Measurements from ENCODE around the gene DDX3X. TPM values are rescaled to one million over a fixed set of nuclear protein-coding genes. Genes with fewer than 3 reads are reported as not detected.
"Not testable (repeated sequence)": the region's sequence is repeated elsewhere in the genome, so short reads cannot be mapped to it uniquely, and the experiment has no call there.

DDX3X gene
- total RNA-seq, 1 donor from 2014 or later: 249 TPM

GRCh38 chrX:41353985-41354384, 20.0 kb downstream of the DDX3X start:
- intact Hi-C loops (cut with micrococcal nuclease): loop anchor here (5.0 kb wide), 1 partner anchor 88 kb away; no protein-coding TSS in a partner anchor

- intact Hi-C loops (cut with micrococcal nuclease): no loop called here
These were observed 35.2 kb downstream of the DDX3X start for GRCh38 chrX:41369152-41369551.

GRCh38 chrX:41371575-41371974, 37.6 kb downstream of the DDX3X start:
- intact Hi-C loops (cut with micrococcal nuclease): not testable (repeated sequence)

- intact Hi-C loops (cut with micrococcal nuclease): no loop called here
These were observed 40.1 kb downstream of the DDX3X start for GRCh38 chrX:41373989-41374606.

- intact Hi-C loops (cut with micrococcal nuclease): no loop called here
These were observed 43.7 kb downstream of the DDX3X start for GRCh38 chrX:41377624-41378023.

GRCh38 chrX:41381685-41382084, 47.7 kb downstream of the DDX3X start:
- intact Hi-C loops (cut with micrococcal nuclease): loop anchor here (5.0 kb wide), 1 partner anchor 61 kb away; no protein-coding TSS in a partner anchor

GRCh38 chrX:41382714-41383645, 49.0 kb downstream of the DDX3X start:
- intact Hi-C loops (cut with micrococcal nuclease): loop anchor here (1.0 to 5.0 kb wide), 2 partner anchors 50 to 59 kb away; no protein-coding TSS in a partner anchor

- intact Hi-C loops (cut with micrococcal nuclease): loop anchor here (5.0 kb wide), 1 partner anchor 58 kb away; no protein-coding TSS in a partner anchor
These were observed 50.2 kb downstream of the DDX3X start for GRCh38 chrX:41384051-41384705.

GRCh38 chrX:41386222-41386990, 52.4 kb downstream of the DDX3X start:
- intact Hi-C loops (cut with micrococcal nuclease): no loop called here

- intact Hi-C loops (cut with micrococcal nuclease): no loop called here
These were observed 54.6 kb downstream of the DDX3X start for GRCh38 chrX:41388543-41388942.

GRCh38 chrX:41389311-41389888, 55.4 kb downstream of the DDX3X start:
- intact Hi-C loops (cut with micrococcal nuclease): no loop called here

GRCh38 chrX:41390576-41390975, 56.6 kb downstream of the DDX3X start:
- intact Hi-C loops (cut with micrococcal nuclease): not testable (repeated sequence)

GRCh38 chrX:41391606-41392005, 57.6 kb downstream of the DDX3X start:
- intact Hi-C loops (cut with micrococcal nuclease): no loop called here

- intact Hi-C loops (cut with micrococcal nuclease): no loop called here
These were observed 60.3 kb downstream of the DDX3X start for GRCh38 chrX:41394293-41394692.

- intact Hi-C loops (cut with micrococcal nuclease): no loop called here
These were observed 63.3 kb downstream of the DDX3X start for GRCh38 chrX:41397219-41397618.

- intact Hi-C loops (cut with micrococcal nuclease): no loop called here
These were observed 63.8 kb downstream of the DDX3X start for GRCh38 chrX:41397768-41398167.

- intact Hi-C loops (cut with micrococcal nuclease): not testable (repeated sequence)
These were observed 68.6 kb downstream of the DDX3X start for GRCh38 chrX:41402556-41402955.

GRCh38 chrX:41405551-41405950, 71.6 kb downstream of the DDX3X start:
- intact Hi-C loops (cut with micrococcal nuclease): no loop called here

GRCh38 chrX:41406201-41406600, 72.2 kb downstream of the DDX3X start:
- intact Hi-C loops (cut with micrococcal nuclease): no loop called here

GRCh38 chrX:41407816-41408215, 73.9 kb downstream of the DDX3X start:
- intact Hi-C loops (cut with micrococcal nuclease): no loop called here

GRCh38 chrX:41408576-41408975, 74.6 kb downstream of the DDX3X start:
- intact Hi-C loops (cut with micrococcal nuclease): no loop called here
